Endothelial cell (in vitro differentiated cells): Measurements from ENCODE around the gene CDYL. TPM values are rescaled to one million over a fixed set of nuclear protein-coding genes. Genes with fewer than 3 reads are reported as not detected.

Experiments
- DNase-seq: peaks from one replicate; pipeline ENCODE4 v3.0.0; 2021; ENCODE audit warnings: low spot score
- H3K27ac Mint-ChIP-seq: one replicate; pipeline ENCODE4 v1.8.0; 2021; ENCODE audit warnings: mixed read lengths, inconsistent platforms; ENCODE audit not compliant: unreplicated experiment
- H3K27me3 Mint-ChIP-seq: one replicate; pipeline ENCODE4 v1.8.0; 2021; ENCODE audit warnings: mild to moderate bottlenecking, moderate library complexity, mixed read lengths, inconsistent platforms; ENCODE audit not compliant: unreplicated experiment
- H3K36me3 Mint-ChIP-seq: one replicate; pipeline ENCODE4 v1.8.0; 2021; ENCODE audit warnings: mild to moderate bottlenecking, low read depth, mixed read lengths, inconsistent platforms; ENCODE audit not compliant: unreplicated experiment
- H3K4me1 Mint-ChIP-seq: one replicate; pipeline ENCODE4 v1.8.0; 2021; ENCODE audit warnings: mild to moderate bottlenecking, mixed read lengths, inconsistent platforms; ENCODE audit not compliant: unreplicated experiment
- H3K4me3 Mint-ChIP-seq: one replicate; pipeline ENCODE4 v1.8.0; 2021; ENCODE audit warnings: mild to moderate bottlenecking, mixed read lengths, inconsistent platforms; ENCODE audit not compliant: unreplicated experiment
- H3K9me3 Mint-ChIP-seq: one replicate; pipeline ENCODE4 v1.8.0; 2021; ENCODE audit warnings: mixed read lengths, inconsistent platforms; ENCODE audit not compliant: unreplicated experiment
- total RNA-seq: library from RNA; stranded (reverse); fragmentation: NEBNext Ultra II Directional; extraction: Animal tissue kit (Norgen Biotek cat#: 25700); gene quantifications from one replicate; pipeline ENCODE4 v1.2.1, GENCODE V29; 2021; ENCODE audit not compliant: unreplicated experiment
- TF ChIP-seq, protein P1 (sequence below): fragments of 200-600 bp; sonication (generic); IDR thresholded peaks from one replicate; pipeline ENCODE4 v1.5.0; 2021; ENCODE audit warnings: antibody characterized with exemption; ENCODE audit not compliant: unreplicated experiment

The CDYL gene
- total RNA-seq, 1 donor from 2014 or later, result 66.7 TPM

DNA sequence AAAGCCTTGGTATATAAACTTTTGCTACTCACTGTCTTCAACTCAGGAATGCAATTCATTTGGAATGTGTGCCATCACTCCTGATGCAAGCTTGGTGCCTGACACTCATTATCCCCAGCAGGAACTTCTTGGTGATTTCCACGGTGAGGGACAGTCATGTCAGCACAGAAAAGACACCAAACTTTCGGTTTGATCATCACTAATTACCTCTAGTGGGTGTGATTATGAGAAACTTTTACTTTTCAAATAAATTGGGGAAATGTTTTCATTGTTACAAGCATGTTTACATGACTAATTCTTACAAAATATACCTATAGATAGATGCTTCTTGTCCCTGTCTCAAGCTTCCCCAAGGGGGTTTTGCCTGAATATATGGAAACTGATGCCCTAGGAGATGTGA, 186.7 kb downstream of the CDYL start:
- no peaks in the 10 kb centered on the region for H3K36me3 Mint-ChIP-seq
- no peak for DNase-seq
- no peak overlapping the region for H3K4me3 Mint-ChIP-seq
- H3K27ac Mint-ChIP-seq, result no peak overlapping the region
- TF ChIP-seq, protein P1, sequence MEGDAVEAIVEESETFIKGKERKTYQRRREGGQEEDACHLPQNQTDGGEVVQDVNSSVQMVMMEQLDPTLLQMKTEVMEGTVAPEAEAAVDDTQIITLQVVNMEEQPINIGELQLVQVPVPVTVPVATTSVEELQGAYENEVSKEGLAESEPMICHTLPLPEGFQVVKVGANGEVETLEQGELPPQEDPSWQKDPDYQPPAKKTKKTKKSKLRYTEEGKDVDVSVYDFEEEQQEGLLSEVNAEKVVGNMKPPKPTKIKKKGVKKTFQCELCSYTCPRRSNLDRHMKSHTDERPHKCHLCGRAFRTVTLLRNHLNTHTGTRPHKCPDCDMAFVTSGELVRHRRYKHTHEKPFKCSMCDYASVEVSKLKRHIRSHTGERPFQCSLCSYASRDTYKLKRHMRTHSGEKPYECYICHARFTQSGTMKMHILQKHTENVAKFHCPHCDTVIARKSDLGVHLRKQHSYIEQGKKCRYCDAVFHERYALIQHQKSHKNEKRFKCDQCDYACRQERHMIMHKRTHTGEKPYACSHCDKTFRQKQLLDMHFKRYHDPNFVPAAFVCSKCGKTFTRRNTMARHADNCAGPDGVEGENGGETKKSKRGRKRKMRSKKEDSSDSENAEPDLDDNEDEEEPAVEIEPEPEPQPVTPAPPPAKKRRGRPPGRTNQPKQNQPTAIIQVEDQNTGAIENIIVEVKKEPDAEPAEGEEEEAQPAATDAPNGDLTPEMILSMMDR, result no peak
- peaks cover 3% of the 10 kb centered on the region for H3K4me1 Mint-ChIP-seq
- H3K9me3 Mint-ChIP-seq, result no peaks in the 10 kb centered on the region
- H3K27me3 Mint-ChIP-seq, result peaks cover 2% of the 10 kb centered on the region

DNA sequence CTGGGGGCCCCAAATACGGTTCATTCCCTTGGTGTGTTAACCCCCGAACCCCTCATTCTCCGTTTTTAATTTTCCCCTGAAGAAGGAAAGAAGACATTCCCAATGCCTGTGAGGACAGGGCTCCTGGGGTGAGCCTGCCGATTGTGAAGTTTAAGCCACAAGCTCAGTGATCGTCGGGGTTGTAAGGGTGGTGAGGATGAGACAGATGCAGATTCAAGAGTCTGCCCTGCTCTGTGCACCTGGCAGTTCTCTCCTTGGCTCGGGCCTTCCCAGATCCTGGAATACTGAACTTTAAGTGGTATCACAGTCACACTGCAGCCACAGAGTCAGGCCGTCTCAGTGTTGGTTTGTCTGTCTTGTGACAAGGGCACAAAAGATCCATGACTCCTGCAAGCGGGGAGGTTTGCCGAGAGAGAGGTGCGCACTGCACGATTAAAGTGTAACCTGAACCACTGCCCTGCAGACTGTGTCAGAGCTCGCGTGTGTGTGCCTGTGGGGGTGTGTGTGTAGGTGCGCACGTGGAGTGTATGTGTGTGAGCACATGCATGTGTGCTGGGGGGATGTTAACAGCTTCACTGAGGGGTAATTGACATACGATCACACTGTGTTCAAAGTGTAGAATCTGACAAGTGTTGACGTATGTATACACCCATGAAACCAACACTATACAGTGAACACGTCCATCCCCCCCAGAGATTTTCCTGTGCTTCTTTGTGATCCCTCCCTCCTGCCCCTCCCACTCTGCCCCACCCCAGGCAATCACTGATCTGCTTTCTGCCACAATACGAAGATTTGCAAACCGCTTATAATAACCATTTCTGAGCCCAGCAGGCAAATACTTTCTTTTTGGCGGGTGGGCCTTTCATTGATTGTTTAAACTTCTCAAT, 188.7 kb downstream of the CDYL start:
- TF ChIP-seq, protein P1, result no peak
- peak overlapping the region; percentile 33 for H3K4me3 Mint-ChIP-seq
- H3K27me3 Mint-ChIP-seq, result peaks cover 2% of the 10 kb centered on the region
- no peaks in the 10 kb centered on the region for H3K9me3 Mint-ChIP-seq
- no peak overlapping the region for H3K27ac Mint-ChIP-seq
- H3K4me1 Mint-ChIP-seq, result peaks cover 3% of the 10 kb centered on the region
- DNase-seq, result no peak
- no peaks in the 10 kb centered on the region for H3K36me3 Mint-ChIP-seq

DNA sequence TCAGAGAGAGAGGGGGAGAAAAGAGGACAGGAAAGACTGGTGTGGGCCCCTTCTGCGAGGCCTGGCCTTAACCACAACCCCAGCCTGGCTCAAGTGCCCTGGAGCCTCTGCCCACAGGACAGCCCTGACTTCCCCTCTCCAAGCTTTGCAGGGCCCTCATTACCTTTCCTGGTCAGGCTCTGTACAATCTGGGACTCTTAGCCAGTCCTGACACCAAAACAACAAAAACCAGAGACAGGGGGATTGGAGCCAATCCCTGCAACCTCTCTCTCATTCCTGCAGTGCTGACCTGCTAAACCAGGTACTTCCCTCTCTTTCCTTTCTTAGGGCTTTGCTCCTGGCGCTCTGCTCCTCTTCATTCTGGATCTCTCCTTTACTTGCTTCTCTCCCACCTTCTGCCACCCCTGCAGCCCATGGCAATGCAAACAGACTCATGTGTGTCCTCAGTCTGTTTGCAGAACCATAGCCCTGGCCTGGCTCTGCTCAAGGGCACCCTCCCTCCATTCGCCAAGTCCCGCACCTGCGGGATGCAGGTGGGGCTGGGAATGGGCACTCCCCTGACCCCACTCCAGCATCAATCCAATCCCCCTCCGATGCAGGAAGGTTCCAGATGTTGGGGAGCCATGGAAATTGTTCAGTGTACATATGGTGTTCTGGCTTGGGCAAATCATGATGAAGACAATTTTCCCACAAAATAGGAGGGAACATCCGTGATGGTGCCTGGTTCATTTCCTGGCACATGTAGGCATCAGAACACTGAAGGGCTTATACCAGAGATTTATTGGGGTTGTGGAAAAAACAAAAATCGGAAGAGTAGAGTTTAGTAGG, 189.6 kb downstream of the CDYL start:
- peaks cover 3% of the 10 kb centered on the region for H3K4me1 Mint-ChIP-seq
- peaks cover 2% of the 10 kb centered on the region for H3K27me3 Mint-ChIP-seq
- TF ChIP-seq, protein P1, result no peak
- no peak for DNase-seq
- no peaks in the 10 kb centered on the region for H3K36me3 Mint-ChIP-seq
- no peak overlapping the region for H3K27ac Mint-ChIP-seq
- H3K9me3 Mint-ChIP-seq, result no peaks in the 10 kb centered on the region
- H3K4me3 Mint-ChIP-seq, result no peak overlapping the region

DNA sequence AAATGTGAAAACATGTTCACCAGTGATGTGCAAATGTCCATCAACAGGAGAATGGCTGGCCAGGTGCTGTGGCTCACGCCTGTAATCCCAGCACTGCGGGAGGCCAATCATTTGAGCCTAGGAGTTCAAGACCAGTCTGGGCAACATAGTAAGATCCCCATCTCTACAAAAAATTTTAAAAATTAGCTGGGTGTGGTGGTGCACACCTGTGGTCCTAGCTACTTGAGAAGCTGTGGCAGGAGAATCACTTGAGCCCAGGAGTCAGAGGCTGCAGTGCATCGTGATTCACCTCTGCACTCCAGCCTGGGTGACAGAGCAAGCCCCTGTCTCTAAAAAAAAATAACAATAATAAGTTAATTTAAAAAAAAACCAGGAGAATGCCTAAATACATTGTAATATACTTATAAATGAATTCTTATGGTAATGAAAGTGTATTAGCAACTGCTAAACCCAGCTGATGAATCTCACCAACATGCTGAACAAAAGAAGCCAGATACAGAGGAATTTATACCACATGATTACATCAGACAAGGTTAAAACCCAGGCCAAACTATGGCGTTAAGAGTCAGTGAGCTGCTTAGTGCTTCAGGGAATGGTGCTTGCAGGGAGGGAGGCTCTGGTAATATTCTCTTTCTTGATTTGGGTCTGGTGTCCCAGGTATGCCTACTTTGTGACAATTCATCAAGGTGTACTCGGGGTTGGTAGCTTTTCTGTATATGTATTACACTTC, 191.3 kb downstream of the CDYL start:
- Mint-ChIP-seq H3K36me3 (no peaks in the 10 kb centered on the region), H3K4me3 (no peak overlapping the region), H3K9me3 (no peaks in the 10 kb centered on the region), H3K27ac (no peak overlapping the region), H3K27me3 (peaks cover 9% of the 10 kb centered on the region), H3K4me1 (peaks cover 3% of the 10 kb centered on the region)
- DNase-seq, result no peak
- TF ChIP-seq, protein P1, result no peak
